Activated CD8-positive, alpha-beta memory T cell treated with anti-CD3 and anti-CD28 coated beads, Interleukin-2, amount 50 U/mL, for 4 hours (primary cell): ENCODE results near the gene CAMTA1.

ENCODE experiments used
- DNase-seq: peaks from one replicate; pipeline ENCODE4 v3.0.0-alpha.2; 2020

The CAMTA1 gene

GRCh38 chr1:7383671-7384520 is 598.6 kb downstream of the CAMTA1 start:
- no peak for DNase-seq

- DNase-seq = no peak
Observed at GRCh38 chr1:7384679-7385078, 599.4 kb downstream of the CAMTA1 start.

DNA sequence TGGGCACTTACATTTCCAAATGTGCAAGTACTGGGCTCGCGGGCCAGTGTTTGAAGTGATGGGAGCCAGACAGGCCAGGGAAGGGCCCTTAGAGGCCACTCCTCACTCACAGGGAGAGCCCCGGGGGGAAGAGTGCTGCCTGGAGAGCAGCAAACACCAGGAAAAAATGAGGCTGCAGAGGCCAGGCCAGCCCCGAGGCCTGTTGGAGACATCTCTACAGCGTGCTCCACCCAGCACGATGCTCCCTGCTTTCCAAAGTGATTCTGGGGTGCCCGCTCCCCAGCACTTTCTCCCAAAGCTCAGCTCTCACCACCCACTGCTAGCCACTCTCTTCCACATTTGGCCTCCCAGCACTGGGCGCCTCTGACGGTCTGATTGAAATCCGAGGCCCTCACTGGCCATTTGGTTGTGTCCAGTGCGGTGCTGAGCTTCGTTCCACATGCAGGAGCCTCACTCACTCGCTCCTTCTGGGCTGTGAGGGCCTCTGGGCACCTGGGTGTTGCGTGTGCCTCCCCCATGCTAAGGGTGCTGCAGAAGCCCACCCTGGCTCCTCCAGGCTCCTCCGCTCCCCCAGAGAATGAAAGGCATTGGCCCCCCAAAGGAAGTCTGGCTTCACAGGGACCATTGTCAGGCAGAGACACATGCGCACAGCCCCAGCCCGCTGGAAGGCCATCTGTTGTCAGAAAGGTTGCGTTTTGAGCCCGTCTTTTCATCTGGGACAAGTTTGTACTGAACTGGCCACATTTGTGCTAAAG is 600.4 kb downstream of the CAMTA1 start:
- no peak for DNase-seq

GRCh38 chr1:7386226-7387052 is 601.2 kb downstream of the CAMTA1 start:
- no peak for DNase-seq

DNA sequence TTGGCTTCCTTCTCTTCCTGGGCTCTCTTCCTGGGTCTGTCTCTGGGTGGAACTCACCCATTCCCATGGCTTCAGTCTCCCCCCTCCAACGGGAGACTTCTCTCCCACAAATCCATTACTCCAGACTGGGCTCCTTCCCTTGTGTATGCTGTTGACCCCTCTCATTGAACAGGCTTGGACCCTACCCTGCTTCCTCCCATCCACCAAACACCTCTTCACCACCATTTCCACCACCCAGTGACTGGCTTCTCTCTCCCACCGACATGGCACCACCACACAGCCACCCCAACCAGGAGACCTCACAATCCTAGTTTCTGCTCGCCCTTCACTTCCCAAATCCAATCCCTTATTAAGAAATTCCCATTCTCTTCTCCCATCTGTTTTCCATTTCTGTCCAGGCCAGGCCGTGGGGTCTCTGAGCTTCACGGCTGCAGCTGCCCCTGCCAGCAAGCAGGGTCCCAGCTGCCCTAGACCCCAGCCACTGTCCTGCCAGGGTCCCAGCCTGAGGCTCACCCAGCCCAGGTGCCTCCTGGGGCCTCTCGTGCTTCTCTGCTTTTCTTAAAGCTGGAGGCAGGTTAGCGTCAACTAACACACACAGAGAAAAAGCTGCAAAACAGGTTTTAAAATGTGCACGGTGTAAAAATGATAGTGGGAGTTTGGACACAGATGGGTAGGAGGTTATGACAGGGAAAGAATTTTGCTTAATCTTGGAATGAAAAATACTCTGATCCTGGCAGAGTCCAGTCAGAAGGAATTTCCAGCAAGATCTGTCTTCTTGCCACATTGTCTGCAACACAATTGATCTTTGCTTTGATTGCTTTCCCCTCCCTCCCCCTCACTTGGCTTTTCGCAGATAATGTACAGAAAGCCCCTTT is 602.0 kb downstream of the CAMTA1 start:
- no peak for DNase-seq

- no peak for DNase-seq
Observed at GRCh38 chr1:7388141-7388487, 602.9 kb downstream of the CAMTA1 start.

GRCh38 chr1:7388488-7389185 is 603.4 kb downstream of the CAMTA1 start:
- DNase-seq = no peak

GRCh38 chr1:7389201-7389905 is 604.1 kb downstream of the CAMTA1 start:
- DNase-seq = no peak

DNA sequence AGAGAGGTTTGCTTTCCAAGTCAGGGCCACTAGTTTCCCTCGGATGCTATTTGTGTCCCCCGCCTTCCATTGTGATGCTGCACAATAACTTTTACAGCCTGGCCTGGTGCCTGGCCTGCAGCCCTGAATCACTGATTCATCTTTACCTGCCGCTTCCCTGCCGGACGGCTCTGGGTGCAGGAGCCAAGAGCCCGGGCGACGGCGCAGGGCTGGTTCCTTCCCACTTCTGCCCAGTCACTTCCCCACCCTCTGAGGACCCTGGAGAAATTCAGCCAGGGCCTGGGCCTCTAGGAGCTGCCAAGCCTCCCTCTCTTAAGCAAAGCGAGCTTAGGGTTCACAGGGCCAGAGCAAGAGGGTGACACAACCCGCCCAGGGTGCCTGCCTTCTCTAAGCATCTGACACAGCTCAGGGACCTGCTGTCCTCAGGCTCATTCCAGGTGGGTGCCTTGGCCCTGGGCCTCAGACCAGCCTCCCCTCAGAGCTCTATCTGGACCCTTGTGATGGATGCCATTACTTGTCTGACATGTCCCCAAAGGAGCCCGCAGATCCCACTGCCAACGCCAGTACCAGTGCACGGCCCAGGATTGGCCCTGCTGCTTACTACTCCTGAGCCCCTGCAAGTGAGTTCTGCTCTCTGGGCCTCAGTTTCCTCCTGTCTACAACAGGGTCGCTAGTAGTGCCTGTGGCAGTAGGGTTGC is 604.8 kb downstream of the CAMTA1 start:
- DNase-seq = no peak

DNA sequence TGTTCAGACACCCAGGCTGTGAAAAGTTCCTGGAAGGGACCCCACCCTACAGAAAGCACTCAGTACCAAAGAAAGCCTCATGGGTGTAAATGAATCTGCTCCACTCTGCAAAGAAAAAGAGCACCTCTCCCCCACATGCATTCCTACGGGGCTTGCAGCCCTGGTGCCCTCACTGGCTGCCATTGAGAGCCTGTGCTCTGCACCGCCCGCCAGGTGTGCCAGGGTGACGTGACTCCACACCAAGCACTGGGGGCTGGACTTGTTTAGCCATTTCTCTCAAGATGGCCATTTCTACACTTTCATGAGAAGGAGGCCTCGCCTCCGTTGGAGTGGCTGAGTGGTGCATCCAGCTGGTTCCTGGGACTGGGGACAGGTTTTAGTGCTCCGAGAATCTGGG is 605.3 kb downstream of the CAMTA1 start:
- DNase-seq = no peak

DNA sequence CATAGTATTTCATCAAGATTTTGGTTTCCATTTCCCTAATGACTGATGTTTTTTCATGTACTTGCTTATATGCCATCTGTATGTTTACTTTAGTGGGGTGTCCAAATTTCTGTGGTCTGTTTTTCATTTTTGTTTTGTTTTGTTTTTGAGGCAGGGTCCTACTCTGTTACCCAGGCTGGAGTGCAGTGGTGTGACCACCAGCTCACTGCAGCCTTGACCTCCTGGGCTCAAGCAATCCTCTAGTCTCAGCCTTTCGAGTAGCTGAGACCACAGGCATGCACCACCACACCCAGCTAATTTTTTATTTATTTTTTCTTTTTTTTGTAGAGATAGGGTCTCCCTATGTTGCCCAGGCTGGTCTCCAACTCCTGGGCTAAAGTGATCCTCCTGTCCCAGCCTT is 607.9 kb downstream of the CAMTA1 start:
- no peak for DNase-seq

- no peak for DNase-seq
Observed at GRCh38 chr1:7395251-7395650, 610.0 kb downstream of the CAMTA1 start.

DNA sequence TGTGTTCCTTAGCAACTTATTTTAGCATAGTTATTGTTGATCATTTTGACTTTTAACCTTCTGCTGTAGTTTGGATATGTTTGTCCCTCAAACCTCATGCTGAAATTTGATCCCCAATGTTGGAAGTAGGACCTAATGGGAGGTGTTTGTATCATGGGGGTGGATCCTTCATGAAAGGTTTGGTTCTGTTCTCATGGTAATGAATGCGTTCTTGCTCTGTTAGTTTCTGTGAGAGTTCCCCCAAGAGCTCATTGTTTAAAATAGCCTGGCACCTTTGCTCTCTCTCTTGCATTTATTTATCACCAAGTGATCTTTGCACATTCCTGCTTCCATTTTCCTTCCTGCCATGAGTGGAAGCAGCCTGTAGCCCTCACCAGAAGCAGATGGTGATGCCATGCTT is 613.7 kb downstream of the CAMTA1 start:
- DNase-seq = no peak

GRCh38 chr1:7399514-7400125 is 614.4 kb downstream of the CAMTA1 start:
- DNase-seq = no peak

GRCh38 chr1:7400566-7400965 is 615.3 kb downstream of the CAMTA1 start:
- DNase-seq = no peak

GRCh38 chr1:7401814-7402547 is 616.7 kb downstream of the CAMTA1 start:
- DNase-seq = no peak

GRCh38 chr1:7402548-7402850 is 617.2 kb downstream of the CAMTA1 start:
- DNase-seq = no peak

DNA sequence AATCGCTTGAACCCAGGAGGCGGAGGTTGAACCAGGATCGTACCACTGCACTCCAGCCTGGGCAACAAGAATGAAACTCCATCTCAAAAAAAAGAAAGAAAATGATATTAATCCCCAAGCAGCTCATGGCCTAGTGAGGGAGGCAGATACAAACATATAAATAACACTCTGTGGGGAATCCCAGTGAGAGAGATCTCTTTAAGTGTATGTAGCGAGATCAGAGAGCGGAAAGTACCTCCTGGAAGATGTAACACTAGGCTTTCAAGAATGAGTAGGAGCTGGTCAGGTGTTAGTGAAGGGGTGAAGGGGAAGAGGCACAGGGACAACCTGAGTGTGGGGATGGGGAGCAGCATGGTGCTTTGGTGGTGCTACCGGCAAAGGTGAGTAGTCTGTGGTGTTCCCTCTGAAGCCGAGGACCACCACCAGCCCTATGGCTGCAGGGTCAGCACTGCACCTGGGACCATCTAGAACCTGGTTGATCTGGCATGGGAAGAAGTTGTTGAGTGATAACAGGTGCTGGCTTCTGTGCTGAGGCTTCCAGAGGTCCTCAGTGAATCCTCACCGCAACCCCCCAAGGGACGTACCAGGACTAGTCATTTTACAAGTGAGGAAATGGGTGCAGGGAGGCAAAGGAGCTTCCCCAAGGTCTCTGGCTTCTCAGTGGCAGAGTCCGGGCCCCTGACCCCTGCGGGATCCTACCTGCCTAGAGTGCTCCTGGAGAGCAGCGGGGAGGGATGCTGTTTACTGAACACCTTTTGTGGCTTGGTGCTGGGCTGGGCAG is 618.2 kb downstream of the CAMTA1 start:
- DNase-seq = no peak
